ENCODE results near the gene DMC1. TPM values are rescaled to one million over a fixed set of nuclear protein-coding genes. Genes with fewer than 3 reads are reported as not detected.
A peak's percentile ranks its signal among the peaks of the same experiment; 100 is the strongest.

The DMC1 gene
- total and polyA plus RNA-seq, 2 donors (not counting 3 experiments of a cell fraction or from before 2014, with no cell fraction given) = 0.22 to 0.91 TPM

DNA sequence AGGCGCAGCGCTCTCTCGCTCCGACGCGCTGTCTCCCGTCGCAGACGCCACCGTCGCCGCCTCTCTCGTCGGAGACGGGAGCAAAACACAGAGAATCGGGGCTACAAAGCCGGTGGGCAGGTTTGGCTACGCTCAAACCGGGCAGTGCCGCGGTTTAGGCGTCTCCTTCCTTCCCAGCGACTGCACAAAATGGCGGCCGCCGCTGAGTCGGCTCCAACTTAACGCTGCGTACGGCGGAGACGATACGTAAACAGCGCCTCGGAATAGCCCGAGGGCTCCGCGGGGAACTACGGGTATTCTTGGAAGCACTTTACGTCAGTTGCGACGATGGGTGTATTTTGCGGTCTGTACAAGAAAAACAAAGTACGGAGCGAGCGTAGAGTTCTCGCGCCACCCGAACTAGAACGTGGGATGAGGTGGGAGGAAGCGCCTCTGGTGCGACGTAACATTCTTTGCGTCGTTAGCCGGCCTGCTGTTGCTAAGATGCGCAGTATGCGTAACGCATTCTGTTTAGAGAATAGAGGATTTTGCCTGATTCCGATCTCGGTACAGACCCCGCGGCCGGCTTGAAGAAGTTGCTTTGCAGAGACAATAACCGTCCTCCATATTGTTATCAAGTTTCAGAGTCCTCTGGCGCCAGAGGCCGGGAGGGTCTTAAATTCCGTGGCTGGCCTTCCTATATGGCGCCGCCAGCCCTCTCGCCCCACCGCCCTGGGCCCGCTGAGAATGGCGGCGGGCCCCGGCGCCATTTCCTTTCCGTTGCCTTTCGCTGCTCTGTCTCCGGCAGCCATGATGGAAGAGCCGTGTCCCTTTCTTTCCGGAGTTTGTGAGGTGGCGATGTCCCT, 63.6 kb downstream of the DMC1 start, which contains the start of gene DDX17:
TSS of gene DDX17 (minus strand) at position 194 of the 845 bp plus-strand sequence.
- Histone ChIP-seq H3K79me2 (ENCODE audit: control insufficient read depth, insufficient read depth, low read length) (peaks cover 48% of the 10 kb centered on the region), H3K36me3 (ENCODE audit: control insufficient read depth in 2 of 2, extremely low read depth in 1 of 2, insufficient read depth in 2 of 2, low read length in 2 of 2) (peaks cover 3 to 8% of the 10 kb centered on the region in 2 experiments), H3K27me3 (ENCODE audit: control insufficient read depth in 2 of 2, insufficient read depth in 2 of 2, low read length in 2 of 2) (no peaks in the 10 kb centered on the region), H3K4me1 (ENCODE audit: control insufficient read depth, extremely low read depth, insufficient read depth, low read length) (peaks cover 21% of the 10 kb centered on the region), H3K27ac (ENCODE audit: insufficient read depth, low read depth, low read length) (peak within 1 kb of the TSS; percentile 96), H4K20me1 (replicated peaks; ENCODE audit: control insufficient read depth, extremely low read depth, insufficient read depth, low read length) (peaks cover 14% of the 10 kb centered on the region), H2AFZ (ENCODE audit: low read depth, low read length) (peak within 1 kb of the TSS; percentile 85), H3K9me1 (replicated peaks; ENCODE audit: control insufficient read depth, extremely low read depth, insufficient read depth, low read length) (no peaks in the 10 kb centered on the region), H3K4me3 (replicated peaks in 1 of 3; ENCODE audit: insufficient read depth in 1 of 3, low read depth in 1 of 3, low read length in 3 of 3) (peak within 1 kb of the TSS; percentile 66 to 89 (median 82)), H3K9ac (replicated peaks; ENCODE audit: extremely low read depth, insufficient read depth, low read length) (peak within 1 kb of the TSS; percentile 99), H3K4me2 (ENCODE audit: insufficient read depth, low read length) (peak within 1 kb of the TSS; percentile 84), H3K9me3 (replicated peaks; ENCODE audit: control insufficient read depth, insufficient read depth, low read length) (no peaks in the 10 kb centered on the region)
- dilution Hi-C loops (cut with MboI; ENCODE audit: extremely low pct_ligation_motif_present, low sequenced_read_pairs) = no loop called here
- POLR2A ChIA-PET = no interaction called here
- DNase-seq (ENCODE audit: low read depth, low spot score) = peak; percentile 98
- FAIRE-seq = peak; percentile 94
- CTCF ChIA-PET = interaction anchor here (1.1 kb wide), 1 partner anchor 176 kb away, joined by 3 read pairs; the partner anchor contains the start of gene TOMM22
- intact Hi-C loops (cut with micrococcal nuclease) = loop anchor here (1.0 to 10.0 kb wide), 2 partner anchors 150 to 198 kb away; partner anchors contain the start of genes CBY1, FAM227A, GTPBP1 and JOSD1
- TF ChIP-seq EZH2 (IDR thresholded peaks at IDR 0.05; ENCODE audit: borderline replicate concordance, low read depth, low read length, severe bottlenecking) (no peak), POLR2AphosphoS5 (IDR thresholded peaks at IDR 0.05; ENCODE audit: insufficient read depth, low read depth, low read length) (peak; percentile 72), MYC (IDR thresholded peaks at IDR 0.05; ENCODE audit: low read depth, low read length) (no peak), FOS (IDR thresholded peaks at IDR 0.05; ENCODE audit: borderline replicate concordance, insufficient read depth, low read length) (no peak), POLR2A (IDR thresholded peaks at IDR 0.05; ENCODE audit: low read depth, low read length) (peak; percentile 80), JUN (IDR thresholded peaks at IDR 0.05; ENCODE audit: borderline replicate concordance, insufficient read depth, insufficient read length, low read depth) (no peak), GATA2 (IDR thresholded peaks at IDR 0.05; ENCODE audit: insufficient read depth, insufficient read length, low read depth, low read length) (peak; percentile 41)
- TF ChIP-seq, protein P1, sequence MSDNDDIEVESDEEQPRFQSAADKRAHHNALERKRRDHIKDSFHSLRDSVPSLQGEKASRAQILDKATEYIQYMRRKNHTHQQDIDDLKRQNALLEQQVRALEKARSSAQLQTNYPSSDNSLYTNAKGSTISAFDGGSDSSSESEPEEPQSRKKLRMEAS (IDR thresholded peaks at IDR 0.05; ENCODE audit: insufficient read depth, insufficient read length) = no peak
- TF ChIP-seq, protein P2, sequence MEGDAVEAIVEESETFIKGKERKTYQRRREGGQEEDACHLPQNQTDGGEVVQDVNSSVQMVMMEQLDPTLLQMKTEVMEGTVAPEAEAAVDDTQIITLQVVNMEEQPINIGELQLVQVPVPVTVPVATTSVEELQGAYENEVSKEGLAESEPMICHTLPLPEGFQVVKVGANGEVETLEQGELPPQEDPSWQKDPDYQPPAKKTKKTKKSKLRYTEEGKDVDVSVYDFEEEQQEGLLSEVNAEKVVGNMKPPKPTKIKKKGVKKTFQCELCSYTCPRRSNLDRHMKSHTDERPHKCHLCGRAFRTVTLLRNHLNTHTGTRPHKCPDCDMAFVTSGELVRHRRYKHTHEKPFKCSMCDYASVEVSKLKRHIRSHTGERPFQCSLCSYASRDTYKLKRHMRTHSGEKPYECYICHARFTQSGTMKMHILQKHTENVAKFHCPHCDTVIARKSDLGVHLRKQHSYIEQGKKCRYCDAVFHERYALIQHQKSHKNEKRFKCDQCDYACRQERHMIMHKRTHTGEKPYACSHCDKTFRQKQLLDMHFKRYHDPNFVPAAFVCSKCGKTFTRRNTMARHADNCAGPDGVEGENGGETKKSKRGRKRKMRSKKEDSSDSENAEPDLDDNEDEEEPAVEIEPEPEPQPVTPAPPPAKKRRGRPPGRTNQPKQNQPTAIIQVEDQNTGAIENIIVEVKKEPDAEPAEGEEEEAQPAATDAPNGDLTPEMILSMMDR (IDR thresholded peaks at IDR 0.05; ENCODE audit: extremely low read depth in 1 of 2, insufficient read depth in 1 of 2, low read depth in 1 of 2, low read length in 2 of 2) = no peak
- BruUV-seq (replicated peaks) = TSS peak; percentile 89

All from endothelial cell of umbilical vein (primary cell).